Measurements from ENCODE around the gene NGF.
"Not testable (repeated sequence)": the region's sequence is repeated elsewhere in the genome, so short reads cannot be mapped to it uniquely, and the experiment has no call there.

NGF gene

GRCh38 chr1:115332813-115333608, 5.0 kb downstream of the NGF start:
- no peak for DNase-seq

- no peak for DNase-seq
These were observed 6.3 kb downstream of the NGF start for GRCh38 chr1:115331558-115332331.

- DNase-seq = no peak
These were observed 7.5 kb downstream of the NGF start for GRCh38 chr1:115330480-115331013.

DNA sequence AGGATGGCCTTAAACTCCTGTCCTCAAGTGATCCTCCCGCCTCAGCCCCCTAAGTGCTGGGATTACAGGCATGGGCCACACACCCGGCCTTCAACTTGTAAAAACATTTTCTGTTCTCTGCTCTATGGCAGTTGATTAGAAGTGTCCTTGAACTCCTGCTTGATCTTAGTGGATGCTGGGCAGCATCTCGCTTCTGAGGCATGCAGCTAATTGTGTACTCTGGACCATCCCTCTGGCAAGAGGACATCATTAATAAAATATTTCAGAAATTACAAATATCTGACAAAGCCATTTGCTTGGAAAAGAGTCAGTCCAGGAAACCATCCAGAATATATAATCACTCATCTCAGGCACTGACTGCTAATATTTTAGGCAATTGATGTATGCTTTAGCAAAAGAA, 8.1 kb downstream of the NGF start:
- no peak for DNase-seq

DNA sequence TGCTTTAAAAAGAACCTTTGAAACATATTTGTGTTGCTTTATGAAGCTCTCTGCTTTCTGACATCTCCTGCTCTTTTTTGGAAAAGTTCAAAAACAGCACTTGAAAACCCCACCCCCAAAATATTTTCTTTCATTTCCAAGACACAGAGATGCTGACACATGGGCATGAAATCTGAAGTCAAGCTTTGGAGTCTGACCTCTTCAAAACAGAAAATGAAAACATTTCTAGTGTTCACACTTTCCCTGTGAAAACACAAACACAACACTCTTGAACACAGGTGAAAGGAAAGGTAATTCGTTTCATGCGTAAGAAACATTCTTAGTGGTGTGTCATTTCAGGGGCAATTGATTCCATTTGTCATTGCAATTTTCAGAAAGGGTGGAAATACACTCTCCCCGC, 10.8 kb downstream of the NGF start:
- no peak for DNase-seq

GRCh38 chr1:115326419-115326818, 11.6 kb downstream of the NGF start:
- DNase-seq = no peak

DNA sequence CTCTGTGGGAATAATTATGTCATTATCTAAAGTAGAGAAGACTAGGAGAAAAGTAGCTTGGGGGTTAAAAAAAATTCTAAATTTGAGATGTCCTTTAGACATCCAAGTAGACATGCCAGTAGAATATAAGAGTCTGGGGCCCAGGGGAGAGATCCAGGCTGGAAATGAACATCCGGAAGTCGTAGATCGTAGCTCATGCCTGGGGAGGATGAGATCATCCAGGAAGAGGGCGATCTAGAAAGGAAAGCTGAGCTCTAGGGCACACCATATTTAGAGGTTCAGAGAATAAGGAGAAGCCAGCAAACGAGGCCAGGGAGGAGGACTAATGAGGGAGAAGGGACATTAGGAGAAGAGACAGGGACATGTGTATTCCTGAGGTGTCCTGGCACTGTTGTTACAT, 12.2 kb downstream of the NGF start:
- no peak for DNase-seq

- no peak for DNase-seq
These were observed 13.2 kb downstream of the NGF start for GRCh38 chr1:115324649-115325420.

DNA sequence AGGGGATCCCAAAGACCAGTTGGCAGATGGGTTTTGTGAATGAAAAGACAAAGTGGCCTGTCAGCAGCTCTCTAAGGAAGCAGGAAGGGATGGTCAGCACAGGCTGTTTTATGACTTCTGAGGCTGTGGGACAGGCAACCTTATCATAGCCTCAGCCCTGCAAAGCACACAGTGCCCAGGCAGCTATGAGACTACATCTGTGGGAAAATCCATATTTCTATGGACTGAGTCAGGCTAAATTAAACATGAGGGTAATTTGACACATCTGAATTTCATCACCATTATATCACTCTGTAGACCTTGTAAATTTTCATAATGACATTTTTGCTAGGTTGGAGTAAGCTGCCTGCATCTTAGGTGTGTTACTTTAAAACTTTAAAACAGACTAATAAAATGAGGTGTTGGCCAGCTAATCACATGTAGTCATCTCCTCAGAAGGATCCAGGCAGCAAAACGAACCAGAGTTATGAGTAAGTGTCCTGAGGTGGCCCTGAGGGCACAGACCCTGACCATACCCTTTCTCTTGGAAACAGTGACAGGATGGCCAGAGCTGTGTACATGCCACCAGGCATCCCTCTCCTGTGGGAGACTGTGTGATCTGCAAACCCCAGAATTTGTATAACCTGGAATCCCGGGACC, 14.6 kb downstream of the NGF start:
- DNase-seq = no peak

DNA sequence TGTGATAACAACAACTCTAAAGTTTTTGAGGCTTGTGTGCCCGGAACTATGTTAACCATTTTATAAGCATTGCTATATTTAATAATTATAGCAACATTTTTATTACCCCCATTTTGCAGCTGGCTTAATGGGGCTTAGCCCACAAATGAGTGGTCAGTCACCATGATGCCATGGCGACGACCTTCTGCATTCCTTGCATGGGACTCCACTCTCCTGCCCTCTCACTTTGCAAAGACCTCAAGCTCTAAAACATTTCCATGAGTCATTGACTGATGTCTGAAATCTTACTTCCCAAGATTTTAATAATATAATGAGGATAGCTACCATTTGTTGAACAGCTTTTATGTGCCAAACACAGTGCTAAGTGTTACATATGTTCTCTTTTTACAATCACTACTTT, 15.4 kb downstream of the NGF start:
- DNase-seq = no peak

DNA sequence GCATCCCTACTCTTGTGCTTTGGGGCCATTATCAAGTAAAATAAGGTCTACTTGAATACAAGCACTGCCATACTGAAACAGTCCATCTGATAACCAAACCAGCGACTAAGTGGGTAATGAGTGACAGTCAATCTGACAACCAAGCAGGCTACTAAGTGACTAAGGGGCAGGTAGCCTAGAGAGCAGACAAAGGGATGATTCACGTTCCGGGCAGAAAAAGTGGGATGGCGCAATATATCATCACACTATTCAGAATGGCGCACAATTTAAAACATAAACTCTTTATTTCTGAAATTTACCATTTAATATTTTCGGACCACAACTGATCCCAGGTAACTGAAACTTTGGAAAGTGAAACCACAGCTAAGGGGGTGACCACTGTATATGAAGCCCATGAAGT, 17.7 kb downstream of the NGF start:
- no peak for DNase-seq

DNA sequence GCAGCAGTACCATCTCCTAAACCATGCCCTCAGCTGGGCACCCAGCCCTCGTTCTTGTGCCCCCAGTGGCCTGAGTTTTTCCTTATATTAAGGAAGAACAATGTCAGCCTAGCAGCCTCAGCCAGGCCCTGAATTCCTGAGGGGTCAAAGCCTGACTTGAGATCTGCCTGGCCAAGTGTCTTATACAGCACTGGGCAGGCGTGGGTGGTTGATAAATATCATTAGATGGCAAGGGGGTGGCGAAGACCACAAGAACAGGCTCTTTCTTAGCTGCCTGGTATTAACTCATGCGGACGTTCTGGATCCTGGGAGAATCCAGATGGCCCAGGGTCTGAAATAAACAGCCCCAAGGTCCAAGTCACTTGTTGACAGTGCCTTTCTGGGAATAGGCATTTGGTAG, 18.3 kb downstream of the NGF start:
- no peak for DNase-seq

- DNase-seq = no peak
These were observed 20.7 kb downstream of the NGF start for GRCh38 chr1:115317101-115318012.

DNA sequence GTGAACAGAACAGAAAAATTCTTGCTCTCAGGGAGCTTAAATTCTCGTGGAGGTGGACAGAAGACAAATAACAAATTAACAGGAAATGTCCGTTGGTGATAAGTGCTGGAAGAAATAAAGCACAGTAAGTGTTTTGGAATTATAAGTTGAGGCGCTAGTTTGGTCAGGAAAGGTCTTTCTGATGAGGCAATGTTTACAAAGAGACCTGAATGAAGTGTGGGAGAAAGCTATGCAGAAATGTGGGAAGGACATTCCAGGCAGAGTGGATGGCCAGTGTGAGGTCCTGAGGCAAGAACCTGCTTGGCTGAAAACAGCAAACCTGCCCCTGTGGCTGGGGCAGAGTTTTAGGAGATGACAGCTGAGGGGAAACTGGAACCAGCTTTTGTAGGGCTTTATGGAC, 23.3 kb downstream of the NGF start:
- no peak for DNase-seq

DNA sequence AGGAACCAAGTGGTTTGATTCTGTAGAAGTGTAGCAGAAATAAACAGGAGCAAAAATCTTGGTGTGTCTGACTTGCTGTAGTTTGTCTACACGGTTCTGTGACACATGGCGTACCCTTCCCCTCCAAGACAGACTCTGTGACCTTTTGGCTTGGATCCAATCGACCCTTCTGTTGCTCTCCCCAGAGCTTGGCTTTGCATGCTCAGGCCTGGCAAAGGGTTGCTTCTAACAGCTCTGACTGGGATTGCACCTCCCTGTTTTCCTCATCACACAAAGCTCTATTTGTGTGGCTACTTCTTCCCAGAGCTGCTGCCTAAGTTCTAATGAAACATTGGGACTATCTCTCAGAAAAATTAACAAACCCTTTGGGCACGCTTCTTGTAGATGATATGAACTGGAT, 24.0 kb downstream of the NGF start:
- no peak for DNase-seq

GRCh38 chr1:115313182-115313581, 24.9 kb downstream of the NGF start:
- DNase-seq = no peak

DNA sequence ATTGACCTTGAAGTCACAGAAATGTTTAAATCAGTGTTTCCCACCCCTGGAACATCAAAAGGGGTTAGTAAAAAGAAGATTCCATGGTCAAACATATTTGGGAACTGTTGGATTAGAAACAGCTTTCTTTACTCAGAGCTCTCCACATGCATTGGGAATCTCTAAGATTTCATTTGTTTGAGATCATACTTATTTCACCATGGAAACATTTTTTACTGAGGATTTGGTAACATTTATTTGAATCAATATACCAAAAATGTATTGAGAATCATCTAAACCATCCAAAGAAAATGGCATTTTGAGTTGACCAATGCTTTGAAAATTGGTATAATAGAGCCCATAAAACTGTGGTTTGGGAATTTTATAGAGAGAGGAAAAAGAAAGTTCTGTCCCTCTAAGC, 25.3 kb downstream of the NGF start:
- DNase-seq = no peak

- no peak for DNase-seq
These were observed 26.5 kb downstream of the NGF start for GRCh38 chr1:115311474-115311989.

DNA sequence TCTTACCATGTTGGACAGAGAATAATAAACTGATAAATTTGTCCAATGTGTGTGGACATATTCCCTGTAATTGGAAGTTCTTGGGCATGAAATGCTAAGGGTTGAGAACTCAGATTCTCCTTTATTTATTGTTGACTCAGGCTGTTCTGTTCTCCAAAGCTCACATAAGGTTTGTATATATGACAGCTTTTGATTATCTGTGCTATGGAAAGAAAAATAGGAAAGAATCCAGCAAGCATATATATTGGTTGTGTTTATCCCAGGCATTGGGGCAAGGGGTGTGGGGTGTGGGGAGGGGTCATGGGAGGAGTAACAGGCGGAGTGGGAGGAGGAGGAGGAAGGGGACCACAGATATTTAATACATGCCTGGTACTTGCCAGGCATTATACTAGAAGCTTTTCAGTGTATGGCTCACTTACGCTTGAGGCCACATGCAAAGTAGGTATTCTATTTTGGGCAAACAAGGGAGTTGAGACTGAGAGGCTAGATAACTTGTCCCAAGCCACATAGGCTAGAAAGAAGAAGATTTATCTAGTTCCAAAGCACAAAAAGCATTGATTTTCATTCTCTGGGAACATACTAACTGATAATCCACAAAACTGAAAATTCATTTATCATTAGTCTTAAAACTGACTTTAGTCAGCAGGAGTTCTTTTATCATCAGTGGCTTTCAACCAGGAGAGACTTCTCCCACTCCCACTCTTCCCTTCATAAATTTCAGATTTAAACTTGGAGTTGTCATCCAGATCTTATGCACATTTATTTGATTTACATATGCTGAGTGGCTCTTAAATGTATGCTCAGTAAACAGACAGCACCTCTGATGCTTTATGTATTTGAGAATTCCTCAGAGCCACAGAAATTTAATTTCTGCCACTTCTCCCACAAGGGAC, 27.2 kb downstream of the NGF start:
- no peak for DNase-seq

DNA sequence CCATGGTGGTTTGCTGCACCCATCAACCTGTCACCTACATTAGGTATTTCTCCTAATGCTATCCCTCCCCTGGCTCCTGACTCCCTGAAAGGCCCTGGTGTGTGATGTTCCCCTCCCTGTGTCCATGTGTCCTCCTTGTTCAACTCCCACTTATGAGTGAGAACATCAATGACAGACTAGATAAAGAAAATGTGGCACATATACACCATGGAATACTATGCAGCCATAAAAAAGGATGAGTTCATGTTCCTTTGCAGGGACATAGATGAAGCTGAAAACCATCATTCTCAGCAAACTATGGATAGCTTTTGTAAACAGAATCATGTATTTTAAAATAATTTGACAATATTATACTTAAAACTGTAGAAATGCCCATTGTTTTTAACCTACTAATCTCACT, 28.5 kb downstream of the NGF start:
- DNase-seq = not testable (repeated sequence)

Measured in stimulated activated naive CD4-positive, alpha-beta T cell (primary cell).